ENCODE measurements around the gene GPR101.
"Not testable (repeated sequence)": the region's sequence is repeated elsewhere in the genome, so short reads cannot be mapped to it uniquely, and the experiment has no call there.

The GPR101 gene

DNA sequence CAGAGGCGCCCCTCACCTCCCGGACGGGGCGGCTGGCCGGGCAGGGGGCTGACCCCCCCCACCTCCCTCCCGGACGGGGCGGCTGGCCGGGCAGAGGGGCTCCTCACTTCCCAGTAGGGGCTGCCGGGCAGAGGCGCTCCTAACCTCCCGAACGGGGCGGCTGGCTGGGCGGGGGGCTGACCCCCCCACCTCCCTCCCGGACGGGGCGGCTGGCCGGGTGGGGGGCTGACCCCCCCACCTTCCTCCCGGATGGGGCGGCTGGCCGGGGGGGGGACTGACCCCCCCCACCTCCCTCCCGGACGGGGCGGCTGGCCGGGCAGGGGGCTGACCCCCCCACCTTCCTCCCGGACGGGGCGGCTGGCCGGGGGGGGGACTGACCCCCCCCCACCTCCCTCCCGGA lies 33.6 kb downstream of the GPR101 start:
- DNase-seq = not testable (repeated sequence)

DNA sequence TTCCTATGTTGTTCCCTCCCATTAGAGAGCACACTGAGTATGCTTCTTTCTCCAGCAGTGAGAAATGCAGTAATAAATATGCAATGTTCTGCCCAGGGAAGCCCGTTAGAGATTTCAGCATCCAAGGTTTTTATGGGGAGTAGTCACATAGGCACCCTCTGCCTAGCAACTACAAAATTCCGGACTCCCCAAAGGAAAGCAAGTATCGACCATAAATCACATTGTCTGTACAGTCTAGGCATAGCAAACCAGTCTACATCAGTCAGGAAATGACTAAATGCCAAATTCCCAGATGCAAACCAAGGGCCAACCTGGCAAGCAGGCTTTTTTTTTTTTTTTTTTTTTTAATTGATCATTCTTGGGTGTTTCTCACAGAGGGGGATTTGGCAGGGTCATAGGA lies 34.8 kb downstream of the GPR101 start:
- no peak for DNase-seq
